Left ventricle myocardium superior (tissue), 1 donor: ENCODE measurements around the gene PFKL. TPM values are rescaled to one million over a fixed set of nuclear protein-coding genes. Genes with fewer than 3 reads are reported as not detected.
"Not testable (repeated sequence)": the region's sequence is repeated elsewhere in the genome, so short reads cannot be mapped to it uniquely, and the experiment has no call there.

Experiments
- ATAC-seq: fragments of 200-7000 bp; cut with Tn5 transposase; one replicate; pipeline ENCODE4 v1.9.1; 2020; ENCODE audit warnings: mild to moderate bottlenecking, moderate library complexity
- DNase-seq: peaks from one replicate; pipeline ENCODE4 v3.0.0-alpha.2; 2020
- intact Hi-C: fragments of 100-400 bp; cut with micrococcal nuclease; formaldehyde crosslinking; loops from one replicate; pipeline ENCODE4 v1.11.0; 2022
- total RNA-seq: library from RNA; stranded (reverse); fragmentation: NEBNext Ultra II Directional; extraction: Animal tissue kit (Norgen Biotek cat#: 25700); gene quantifications from one replicate; pipeline ENCODE4 v1.2.1, GENCODE V29; 2021
- donor health status: DM: no; HTN: yes; CAD: no; lungs with severe emphysema.

The PFKL gene
- total RNA-seq, 1 donor from 2014 or later = 46.1 TPM

DNA sequence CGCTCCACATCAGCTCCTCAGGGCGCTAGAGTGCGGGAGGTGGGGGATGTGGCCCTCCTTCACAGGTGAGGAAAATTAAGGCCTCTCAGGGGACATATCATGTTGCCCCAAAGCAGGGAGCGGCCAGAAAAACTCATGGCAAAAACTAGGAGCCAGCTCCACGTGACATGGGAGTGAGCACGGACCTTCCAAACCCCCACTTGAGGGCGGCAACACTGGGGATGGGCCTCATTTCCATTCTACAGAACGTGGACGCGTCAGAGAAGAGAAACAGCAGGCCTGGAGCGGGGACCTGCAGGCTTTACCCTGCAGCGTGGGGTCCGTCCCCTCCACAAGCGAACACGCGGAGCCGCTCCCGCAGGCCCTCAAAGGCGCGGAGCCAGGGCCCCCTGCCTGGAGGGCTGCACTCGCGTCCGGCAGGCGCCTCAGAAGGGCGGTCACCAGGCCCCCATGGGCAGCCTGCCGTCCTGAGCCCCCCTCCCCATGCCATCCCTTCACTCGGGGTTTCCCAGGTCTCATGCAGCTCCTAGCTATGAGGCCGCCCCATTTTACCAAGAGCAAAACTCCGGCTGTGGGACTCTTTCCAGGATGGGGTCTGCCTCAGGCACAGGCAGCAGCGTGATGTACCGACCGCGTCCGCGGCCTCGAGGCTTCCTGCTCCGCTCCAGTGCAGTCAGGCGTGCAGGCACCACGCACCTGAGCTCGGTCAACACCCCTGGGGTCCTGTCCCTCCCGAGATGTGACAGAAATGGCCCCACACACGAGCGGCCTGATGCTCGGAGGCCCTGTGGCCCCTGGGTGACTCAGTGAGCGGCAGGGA lies 33.9 kb downstream of the PFKL start:
- intact Hi-C loops = no loop called here
- ATAC-seq = no peak
- no peak for DNase-seq

DNA sequence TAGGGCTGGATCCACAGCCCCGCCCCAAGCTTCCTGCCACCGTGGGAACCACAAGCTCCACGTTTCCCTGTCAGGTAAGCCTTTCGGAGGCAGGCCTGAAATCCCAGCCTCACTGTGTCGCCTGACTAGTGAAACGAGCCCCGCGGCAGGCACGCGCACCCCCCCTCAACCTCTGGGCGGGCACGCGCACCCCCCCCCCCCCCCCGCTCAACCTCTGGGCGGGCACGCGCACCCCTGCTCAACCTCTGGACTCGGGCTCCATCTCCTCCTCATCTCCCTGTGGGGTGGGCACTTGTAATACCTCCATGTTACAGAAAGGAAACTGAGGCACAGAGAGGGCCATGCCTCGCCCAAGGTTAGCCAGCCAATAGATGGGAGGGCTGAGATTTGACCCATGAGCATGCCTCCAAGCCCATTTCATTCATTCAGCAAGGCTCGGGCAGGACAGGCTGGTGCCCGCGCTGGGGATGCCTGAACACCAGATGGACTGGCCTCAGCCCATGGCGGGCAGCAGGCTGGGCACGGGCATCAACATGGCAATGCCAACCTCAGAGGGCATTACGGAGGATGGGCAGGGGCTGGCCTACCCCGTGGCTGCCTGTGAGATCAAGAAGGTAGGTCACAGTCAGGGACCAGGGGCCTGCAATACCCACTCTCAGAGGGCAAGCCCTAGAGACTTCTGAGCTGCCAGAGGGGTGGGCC lies 34.6 kb downstream of the PFKL start:
- intact Hi-C loops = no loop called here
- ATAC-seq (no peak), DNase-seq (no peak)

DNA sequence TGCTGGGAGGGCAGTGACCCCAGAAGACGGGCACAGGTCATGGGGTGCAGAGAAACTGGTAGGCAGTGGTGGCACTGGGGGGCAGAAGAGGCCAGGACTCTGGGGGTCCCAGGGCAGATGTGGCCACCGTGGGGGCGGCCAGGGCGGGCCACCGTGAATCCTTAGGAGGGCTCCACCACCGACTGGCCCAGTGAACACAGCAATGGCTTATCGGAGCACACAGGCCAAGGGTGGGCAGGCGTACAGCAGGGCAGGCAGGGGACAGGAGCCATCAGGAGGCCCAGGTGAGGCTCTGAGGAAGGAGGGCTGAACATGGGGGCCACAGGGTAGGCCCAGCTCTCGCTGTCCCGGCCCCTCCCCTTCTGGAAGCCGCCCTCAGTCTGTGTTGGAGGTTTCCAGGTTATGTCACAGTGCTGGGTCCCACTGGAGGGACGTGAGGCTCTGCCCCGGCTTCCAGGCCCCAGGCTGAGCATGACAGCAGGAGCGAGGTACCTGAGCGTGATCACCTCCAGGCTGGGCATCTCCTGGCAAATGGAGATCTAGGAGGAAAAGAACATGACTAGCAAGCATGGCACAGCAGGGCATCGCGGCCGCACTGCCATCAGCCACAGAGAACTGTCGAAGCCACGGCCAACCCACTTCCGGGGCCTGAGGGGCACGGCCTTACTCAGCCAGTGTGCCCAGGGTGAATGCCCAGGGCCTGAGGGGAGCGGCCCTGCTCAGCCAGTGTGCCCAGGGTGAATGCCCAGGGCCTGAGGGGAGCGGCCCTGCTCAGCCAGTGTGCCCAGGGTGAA lies 35.6 kb downstream of the PFKL start:
- ATAC-seq (no peak), DNase-seq (no peak)
- intact Hi-C loops = no loop called here

DNA sequence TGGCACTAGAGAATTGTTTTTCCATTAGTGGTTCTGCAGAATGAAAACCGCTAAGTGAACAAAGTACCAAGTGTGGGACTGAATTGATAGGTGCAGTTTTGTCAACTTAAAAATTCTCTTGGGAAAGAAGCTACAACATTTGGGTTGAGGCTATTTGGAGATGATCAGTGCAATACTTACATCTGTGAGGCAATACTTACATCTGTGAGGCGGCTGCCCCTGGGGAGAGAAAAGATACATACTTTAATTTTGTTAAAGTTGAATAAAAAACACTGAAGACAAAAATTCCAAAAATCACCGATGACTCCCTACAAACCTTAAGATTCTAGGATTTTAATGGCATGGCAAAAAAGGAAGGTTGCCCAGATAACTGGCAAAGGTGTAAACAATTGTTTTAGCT lies 37.6 kb downstream of the PFKL start:
- no peak for ATAC-seq
- DNase-seq = no peak
- intact Hi-C loops = no loop called here

DNA sequence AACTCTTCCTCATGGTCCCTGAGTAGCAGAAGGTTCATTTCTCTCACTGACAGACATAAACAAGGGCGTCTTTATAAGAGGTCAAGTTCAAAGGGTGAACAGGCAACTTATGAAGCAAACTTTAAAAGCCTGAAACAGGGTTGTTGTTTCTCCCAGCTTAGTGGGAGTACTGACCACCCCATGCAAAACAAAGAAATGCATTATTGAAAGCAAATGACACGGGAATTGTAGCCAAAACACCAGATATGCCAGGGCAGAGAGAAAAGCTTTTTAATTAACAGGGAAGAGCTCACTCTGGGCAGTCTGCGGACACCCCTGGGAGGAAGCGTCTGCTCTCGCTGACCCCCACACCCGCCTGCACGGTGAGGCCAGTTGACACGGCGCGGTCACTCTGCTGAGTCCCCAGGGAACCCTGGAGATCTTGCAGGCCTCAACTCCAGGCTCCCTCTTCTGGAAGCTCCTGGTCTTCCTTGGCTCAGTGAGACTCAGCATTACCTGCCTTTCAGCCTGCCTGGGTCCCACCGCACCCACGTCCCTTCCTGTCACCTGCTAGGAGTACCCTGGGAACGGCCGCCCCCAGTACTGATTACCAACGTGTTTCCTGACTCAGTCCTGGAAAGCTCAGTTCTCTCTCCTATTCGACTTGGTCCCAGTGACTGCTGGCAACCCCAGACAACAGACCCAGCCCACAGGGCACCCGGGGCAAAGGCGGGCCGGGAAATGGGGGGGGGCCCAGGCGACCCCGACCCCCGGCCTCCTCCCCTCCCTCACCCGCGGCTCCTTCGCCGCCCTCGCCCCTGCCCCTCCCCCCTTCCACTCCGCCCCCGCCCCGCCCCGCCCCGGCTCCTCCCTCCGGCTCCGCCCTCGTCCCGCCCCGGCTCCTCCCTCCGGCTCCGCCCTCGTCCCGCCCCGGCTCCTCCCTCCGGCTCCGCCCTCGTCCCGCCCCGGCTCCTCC lies 38.4 kb downstream of the PFKL start:
- DNase-seq (peak; percentile 72), ATAC-seq (peak; percentile 51)
- intact Hi-C loops = no loop called here

DNA sequence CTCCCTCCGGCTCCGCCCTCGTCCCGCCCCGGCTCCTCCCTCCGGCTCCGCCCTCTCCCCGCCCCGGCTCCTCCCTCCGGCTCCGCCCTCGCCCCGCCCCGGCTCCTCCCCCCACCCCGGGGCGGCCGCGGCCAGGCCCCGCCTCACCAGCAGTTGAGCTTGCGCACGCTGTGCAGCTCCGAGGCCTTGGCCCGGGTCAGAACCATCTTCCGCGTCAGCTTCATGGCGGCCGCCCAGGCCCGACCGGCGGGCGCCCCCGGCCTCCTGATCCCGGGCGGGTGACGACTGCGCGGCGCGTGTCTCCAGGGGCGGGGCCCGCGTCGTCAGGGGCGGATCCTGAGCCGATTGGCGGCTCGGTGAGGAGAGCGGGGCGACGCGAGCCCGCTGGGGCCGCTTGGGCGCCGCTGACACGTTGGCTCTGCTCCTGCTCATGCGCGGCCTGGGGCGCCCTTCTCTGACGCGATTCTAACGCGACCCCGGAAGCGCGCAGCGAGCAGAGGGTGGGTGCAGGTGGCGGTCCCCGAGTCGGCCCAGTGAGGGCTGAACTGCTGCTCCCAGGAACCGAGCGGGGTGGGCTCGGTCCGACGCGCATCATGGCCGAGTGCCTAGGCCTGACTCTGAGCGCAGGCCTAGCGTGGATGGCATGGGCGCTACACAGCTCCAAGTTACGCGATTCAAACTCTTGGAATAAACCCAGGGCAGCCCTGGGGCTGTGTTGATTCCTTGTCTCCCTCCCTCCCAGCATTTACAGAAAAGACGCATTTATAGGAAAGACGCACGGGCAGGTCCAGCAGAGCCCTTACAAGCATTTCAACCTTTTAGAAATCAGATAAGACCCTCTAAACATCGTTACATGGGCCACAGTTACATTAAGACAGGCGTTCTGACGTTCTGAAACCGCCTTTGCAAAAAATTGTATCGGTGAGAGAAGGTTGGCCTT lies 39.4 kb downstream of the PFKL start, which contains the start of gene CFAP410:
TSS of gene CFAP410 (minus strand) at position 420 of the 940 bp plus-strand sequence. CDS start at position 224, 196 bp downstream.
- intact Hi-C loops = no loop called here
- ATAC-seq (peak; percentile 93), DNase-seq (peak; percentile 97)

- DNase-seq, intact Hi-C loops, ATAC-seq: not testable (repeated sequence)
Observed at GRCh38 chr21:44341726-44342458, 42.0 kb downstream of the PFKL start.

DNA sequence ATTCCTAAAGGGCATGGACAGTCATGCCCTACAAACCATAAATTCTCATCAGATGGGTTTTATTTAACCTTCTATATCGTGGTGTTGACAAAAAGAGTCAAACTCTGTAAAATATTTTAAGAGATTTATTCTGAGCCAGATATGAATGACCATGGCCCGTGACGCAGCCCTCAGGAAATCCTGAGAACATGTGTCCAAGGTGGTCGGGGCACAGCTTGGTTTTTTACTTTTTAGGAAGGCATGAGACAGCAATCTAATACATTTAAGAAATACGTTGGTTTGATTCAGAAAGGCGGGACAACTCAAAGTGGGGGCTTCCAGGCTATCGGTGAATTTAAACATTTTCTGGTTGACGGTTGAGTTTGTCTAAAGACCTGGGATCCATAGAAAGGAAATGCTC lies 43.1 kb downstream of the PFKL start:
- DNase-seq, intact Hi-C loops, ATAC-seq: not testable (repeated sequence)

DNA sequence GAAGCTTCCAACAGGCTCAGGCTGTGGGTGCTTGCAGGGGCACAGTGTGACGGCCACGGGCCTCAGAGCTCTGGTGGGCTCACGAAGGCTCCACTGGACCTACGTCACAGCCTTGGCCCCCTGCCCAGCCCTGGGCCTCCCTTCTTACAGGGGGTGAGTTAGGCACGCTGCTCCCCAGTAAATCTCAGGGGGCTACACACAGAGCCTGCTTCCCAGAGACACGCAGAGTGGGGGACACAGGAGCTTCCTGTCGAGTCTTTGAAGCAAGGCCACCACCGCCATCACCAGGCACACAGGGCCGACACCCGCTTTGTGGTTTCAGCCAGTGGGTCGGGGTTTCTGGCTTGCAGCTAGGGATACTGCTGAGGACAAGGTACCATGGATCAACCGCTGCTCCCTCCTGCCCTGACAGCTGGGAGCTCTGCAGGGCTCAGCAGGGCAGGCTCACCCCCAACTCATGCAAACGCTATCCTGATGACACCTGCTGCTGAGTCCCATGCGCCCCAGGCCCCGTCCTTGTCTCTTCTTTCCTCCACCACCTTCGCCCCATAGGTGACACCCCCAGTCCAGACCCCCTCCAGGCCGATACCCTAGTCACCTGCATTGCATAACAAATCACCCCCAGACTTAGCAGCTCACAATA lies 44.8 kb downstream of the PFKL start:
- intact Hi-C loops = no loop called here
- no peak for DNase-seq
- no peak for ATAC-seq

GRCh38 chr21:44345495-44345894 lies 45.6 kb downstream of the PFKL start:
- DNase-seq (no peak), ATAC-seq (no peak)
- intact Hi-C loops = no loop called here

GRCh38 chr21:44347911-44348451 lies 48.1 kb downstream of the PFKL start:
- DNase-seq (no peak), ATAC-seq (no peak)
- intact Hi-C loops = no loop called here

DNA sequence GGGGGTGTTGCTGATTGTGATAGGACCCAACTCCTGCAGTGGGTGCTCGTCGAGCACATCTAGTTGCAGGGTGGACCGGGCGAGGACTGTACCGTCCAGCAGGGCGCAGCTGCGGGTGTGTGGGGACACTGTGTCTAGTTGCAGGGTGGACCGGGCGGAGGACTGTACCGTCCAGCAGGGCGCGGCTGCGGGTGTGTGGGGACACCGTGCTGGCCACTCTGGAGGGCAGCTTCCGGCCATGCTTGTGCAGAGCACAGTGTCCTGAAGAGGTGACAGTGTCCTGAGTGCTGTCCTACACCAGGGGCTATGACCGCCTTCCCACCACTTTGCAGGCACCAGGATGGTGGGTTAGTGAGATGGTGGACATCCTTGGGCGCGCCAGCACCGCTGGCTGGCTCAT lies 49.0 kb downstream of the PFKL start:
- intact Hi-C loops = no loop called here
- ATAC-seq (no peak), DNase-seq (no peak)

DNA sequence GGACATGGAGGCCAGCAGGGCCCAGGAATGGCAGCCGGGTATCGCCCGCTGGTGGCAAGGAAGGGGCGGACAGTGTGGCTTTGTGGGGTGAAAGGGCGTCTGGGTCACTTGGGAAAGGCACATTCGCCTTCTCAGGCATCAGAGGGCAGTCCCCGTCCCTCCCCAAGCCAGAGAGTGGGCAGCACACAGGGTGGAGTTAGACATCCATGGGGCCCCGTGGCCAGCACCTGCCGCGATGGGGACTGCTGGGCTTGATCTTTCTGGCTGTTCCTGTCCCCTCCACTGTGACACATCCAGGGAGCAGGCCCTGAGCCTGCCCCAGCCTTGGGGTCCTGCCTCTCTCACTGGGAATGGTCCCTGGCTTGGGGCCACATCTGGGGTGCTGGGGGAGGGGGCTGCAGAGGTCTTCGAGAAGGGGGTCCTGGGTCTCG lies 49.6 kb downstream of the PFKL start:
- DNase-seq = no peak
- intact Hi-C loops = no loop called here
- ATAC-seq = no peak

DNA sequence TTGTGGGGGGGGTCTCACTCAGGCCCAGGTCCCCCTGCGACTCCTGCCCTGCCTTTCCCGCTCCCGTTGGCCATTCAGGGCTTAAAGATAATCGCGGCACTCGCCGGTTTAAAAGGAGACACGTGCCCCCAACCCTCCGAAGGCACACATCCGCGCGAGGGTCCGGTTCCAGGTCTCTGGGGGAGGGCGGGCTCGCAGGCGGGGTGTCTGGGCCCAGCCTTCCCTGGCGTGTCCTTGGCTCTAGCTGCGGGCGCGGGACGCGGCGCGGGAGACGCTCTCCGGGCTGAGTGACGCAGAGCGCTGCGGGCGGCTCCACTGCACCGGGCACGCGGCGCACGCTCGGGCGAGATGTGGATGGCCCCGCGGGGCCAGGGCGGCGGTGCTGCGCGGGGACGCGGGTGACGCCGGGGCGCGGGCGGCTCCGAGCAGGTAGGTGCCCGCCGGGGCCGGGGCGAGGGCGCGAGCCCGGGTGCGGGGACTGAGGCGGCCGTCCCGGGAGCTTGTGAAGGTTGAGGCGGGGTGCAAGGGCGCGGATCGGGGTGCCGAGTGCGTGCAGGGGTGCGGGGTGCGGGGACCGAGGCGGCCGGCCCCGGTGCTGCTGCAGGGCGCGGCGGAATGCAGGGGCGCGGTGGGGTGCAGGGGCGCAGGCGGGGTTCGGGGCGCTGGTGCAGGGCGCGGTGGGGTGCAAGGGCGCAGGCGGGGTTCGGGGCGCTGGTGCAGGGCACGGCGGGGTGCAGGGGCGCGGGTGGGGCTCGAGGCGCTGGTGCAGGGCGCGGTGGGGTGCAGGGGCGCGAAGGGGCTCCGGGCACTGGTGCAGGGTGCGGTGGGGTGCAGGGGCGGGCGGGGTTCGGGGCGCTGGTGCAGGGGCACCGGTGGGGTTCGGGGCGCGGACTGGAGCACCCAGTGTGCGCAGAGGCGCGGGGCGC lies 50.3 kb downstream of the PFKL start:
- intact Hi-C loops = no loop called here
- ATAC-seq (no peak), DNase-seq (no peak)

- DNase-seq (no peak), ATAC-seq (no peak)
- intact Hi-C loops = no loop called here
Observed at GRCh38 chr21:44350773-44351481, 51.1 kb downstream of the PFKL start.
